ENCODE measurements around the gene FTH1. TPM values are rescaled to one million over a fixed set of nuclear protein-coding genes. Genes with fewer than 3 reads are reported as not detected.

The FTH1 gene
- total RNA-seq, 1 experiment from 2014 or later, result 1,937 TPM

DNA sequence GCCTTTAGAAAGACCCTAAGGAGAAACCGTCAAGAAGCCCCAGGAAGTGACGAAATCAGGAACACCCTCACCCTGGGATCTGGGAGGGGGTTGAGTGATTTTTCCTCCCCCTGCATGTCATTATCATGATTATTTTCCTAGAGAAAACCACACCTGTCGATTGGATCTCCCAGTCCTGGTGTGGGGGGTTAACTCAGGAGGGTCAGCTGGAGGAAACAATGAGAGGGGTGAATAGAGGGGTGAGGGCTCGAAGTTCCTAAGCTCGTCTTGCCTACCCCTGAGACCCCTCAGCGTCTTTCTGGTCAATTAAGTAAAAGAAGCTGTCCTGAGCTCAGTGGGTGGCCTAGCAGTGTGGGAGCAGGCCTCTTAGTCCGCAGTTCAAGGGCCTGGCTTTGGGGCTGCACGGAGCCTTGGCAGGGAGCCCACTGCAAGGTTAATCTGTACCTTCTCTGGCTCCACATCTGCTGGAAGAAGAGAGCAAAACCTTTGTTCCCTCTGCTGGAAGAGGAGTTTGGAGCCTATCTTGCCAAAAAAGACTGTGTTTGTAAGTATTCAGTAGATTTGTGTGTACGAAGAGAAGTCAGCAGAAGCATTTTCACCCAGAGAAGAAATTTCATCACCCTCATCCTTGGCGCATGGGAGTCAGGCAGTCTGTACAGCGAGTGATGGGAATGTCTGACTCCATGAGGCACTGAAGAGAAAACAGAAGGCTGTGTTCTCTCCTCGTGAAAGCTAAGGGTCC is 34.2 kb upstream of the FTH1 start:
- H3K27me3 ChIP-seq (ENCODE audit: low read length), result no peaks in the 10 kb centered on the region
- no peaks in the 10 kb centered on the region for H3F3A ChIP-seq (ENCODE audit: low read length, unreplicated experiment)
- no peak overlapping the region for H3K27ac ChIP-seq (ENCODE audit: low read length)
- no peak overlapping the region for H3K4me3 ChIP-seq (ENCODE audit: low read length)
- DNase-seq, result no peak
- no peak overlapping the region for H2AFZ ChIP-seq (ENCODE audit: low read length)
- intact Hi-C loops (cut with micrococcal nuclease), result no loop called here
- no peaks in the 10 kb centered on the region for H3K9me2 ChIP-seq (replicated peaks; ENCODE audit: low read length)
- ATAC-seq, result no peak
- no peak for TF ChIP-seq EZH2 (IDR thresholded peaks at IDR 0.05; ENCODE audit: low read length, unreplicated experiment)
- CTCF ChIA-PET, result no interaction called here
- peaks cover 6% of the 10 kb centered on the region for H3K9me3 ChIP-seq (ENCODE audit: low read length)
- H4K20me1 ChIP-seq (ENCODE audit: low read length), result no peaks in the 10 kb centered on the region
- POLR2A ChIA-PET (ENCODE audit: unreplicated experiment), result no interaction called here
- H3K4me1 ChIP-seq (ENCODE audit: insufficient read depth, low read length), result peaks cover 6% of the 10 kb centered on the region; the same call in 1 of the 2 replicates
- H3K36me3 ChIP-seq (ENCODE audit: low read depth, low read length), result peaks cover 7% of the 10 kb centered on the region; the same call in 1 of the 2 replicates
- no peak overlapping the region for H3K4me2 ChIP-seq (ENCODE audit: low read length)
- no peak overlapping the region for H3K9ac ChIP-seq (ENCODE audit: low read length)
- H3K79me2 ChIP-seq (ENCODE audit: low read length), result no peaks in the 10 kb centered on the region
- no TSS peak for BruUV-seq (replicated peaks)

DNA sequence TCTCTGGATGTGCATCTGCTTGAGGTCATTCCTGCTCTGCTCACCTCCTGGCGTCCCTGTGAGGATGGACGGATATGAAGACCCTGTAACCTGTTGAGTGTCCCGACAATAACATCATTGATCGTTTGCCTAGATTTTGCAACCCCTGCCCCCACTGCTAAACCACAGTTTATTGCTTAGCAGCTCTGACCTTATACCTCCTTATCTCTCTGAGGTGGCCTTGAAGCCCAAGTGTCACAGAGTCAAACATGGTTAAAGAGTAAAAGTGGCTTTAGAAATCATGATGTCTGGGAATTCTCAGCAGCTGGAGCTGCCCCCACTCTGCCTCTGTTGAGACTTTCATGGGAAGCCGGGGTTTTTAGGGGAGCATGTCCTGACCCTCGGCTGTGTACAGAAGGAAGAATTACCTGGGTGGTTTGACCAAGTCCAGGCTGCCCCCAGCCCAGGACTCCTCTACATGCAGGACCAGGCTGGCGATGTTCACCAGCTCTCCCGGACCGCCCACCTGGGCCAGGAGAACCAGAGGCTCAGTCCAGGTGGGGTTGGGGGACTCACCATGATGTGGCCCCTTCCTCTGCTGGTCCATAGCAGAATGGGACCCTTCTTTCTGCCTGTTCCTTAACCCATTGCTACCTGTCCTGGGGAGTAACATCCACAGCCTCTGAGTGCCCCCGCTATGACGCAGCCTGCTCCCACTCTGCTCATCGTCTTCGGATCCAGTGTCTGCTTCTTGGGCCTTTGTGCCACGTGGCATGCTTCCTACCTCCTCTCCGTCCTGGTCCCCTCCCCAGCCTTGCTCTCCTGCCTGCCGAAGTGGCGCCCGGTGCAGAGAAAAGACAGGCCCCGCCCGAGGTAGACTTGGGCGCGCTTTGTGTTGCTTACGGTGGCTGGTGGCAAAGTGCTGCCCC is 33.4 kb upstream of the FTH1 start:
- ChIA-PET POLR2A (ENCODE audit: unreplicated experiment) (no interaction called here), CTCF (no interaction called here)
- Histone ChIP-seq H3K9me2 (replicated peaks; ENCODE audit: low read length) (no peaks in the 10 kb centered on the region), H3K27me3 (ENCODE audit: low read length) (no peaks in the 10 kb centered on the region), H3K27ac (ENCODE audit: low read length) (no peak overlapping the region), H3F3A (ENCODE audit: low read length, unreplicated experiment) (no peaks in the 10 kb centered on the region), H4K20me1 (ENCODE audit: low read length) (no peaks in the 10 kb centered on the region), H3K9ac (ENCODE audit: low read length) (no peak overlapping the region), H3K4me3 (ENCODE audit: low read length) (no peak overlapping the region), H2AFZ (ENCODE audit: low read length) (no peak overlapping the region), H3K36me3 (ENCODE audit: low read depth, low read length) (peaks cover 7% of the 10 kb centered on the region; the same call in 1 of the 2 replicates), H3K4me1 (ENCODE audit: insufficient read depth, low read length) (peaks cover 6% of the 10 kb centered on the region; the same call in 1 of the 2 replicates), H3K9me3 (ENCODE audit: low read length) (peaks cover 6% of the 10 kb centered on the region), H3K4me2 (ENCODE audit: low read length) (no peak overlapping the region), H3K79me2 (ENCODE audit: low read length) (no peaks in the 10 kb centered on the region)
- BruUV-seq (replicated peaks), result no TSS peak
- TF ChIP-seq EZH2 (IDR thresholded peaks at IDR 0.05; ENCODE audit: low read length, unreplicated experiment) (no peak), EZH2phosphoT487 (IDR thresholded peaks at IDR 0.05; ENCODE audit: borderline replicate concordance, low read length) (no peak)
- TF ChIP-seq, protein P1, sequence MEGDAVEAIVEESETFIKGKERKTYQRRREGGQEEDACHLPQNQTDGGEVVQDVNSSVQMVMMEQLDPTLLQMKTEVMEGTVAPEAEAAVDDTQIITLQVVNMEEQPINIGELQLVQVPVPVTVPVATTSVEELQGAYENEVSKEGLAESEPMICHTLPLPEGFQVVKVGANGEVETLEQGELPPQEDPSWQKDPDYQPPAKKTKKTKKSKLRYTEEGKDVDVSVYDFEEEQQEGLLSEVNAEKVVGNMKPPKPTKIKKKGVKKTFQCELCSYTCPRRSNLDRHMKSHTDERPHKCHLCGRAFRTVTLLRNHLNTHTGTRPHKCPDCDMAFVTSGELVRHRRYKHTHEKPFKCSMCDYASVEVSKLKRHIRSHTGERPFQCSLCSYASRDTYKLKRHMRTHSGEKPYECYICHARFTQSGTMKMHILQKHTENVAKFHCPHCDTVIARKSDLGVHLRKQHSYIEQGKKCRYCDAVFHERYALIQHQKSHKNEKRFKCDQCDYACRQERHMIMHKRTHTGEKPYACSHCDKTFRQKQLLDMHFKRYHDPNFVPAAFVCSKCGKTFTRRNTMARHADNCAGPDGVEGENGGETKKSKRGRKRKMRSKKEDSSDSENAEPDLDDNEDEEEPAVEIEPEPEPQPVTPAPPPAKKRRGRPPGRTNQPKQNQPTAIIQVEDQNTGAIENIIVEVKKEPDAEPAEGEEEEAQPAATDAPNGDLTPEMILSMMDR (conservative IDR thresholded peaks at IDR 0.05; ENCODE audit: low read depth, low read length), result no peak
- ATAC-seq (no peak), DNase-seq (no peak)
- intact Hi-C loops (cut with micrococcal nuclease), result no loop called here

DNA sequence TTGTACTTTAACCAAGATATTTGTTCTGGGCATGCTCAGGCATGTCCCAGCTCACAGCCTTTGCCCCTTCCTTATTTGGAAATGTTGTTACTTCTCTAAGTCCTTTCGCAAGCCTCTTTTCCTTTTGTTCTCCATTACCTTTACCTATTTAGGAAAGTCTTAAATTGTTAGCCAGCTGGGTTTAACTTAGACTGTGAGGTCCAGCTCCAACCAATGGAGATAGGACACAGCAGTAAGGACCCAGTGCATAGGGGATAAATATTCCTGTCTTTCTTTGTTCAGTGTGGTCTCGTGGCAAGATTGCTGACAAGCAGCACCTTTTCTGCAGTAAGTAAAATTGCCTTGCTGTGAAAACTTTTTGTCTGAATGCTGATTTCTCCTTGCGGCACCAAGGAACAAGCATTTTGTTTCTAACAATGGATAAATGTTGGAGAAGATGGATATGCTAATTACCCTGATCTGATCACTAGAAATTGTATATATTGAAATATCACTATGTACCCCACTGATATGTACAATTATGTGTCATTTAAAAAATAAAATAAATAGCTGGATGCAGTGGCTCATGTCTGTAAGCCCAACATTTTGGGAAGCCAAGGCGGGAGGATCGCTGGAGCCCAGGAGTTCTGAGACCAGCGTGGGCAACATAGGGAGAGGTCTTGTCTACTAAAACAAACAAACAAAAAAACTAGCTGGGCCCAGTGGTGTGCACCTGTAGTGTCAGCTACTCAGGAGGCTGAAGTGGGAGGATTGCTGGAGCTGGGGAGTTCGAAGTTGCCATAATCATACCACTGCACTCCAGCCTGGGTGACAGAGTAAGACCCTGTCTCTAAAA is 31.9 kb upstream of the FTH1 start:
- Histone ChIP-seq H3K27ac (ENCODE audit: low read length) (no peak overlapping the region), H3K9me2 (replicated peaks; ENCODE audit: low read length) (no peaks in the 10 kb centered on the region), H3K4me3 (ENCODE audit: low read length) (no peak overlapping the region), H4K20me1 (ENCODE audit: low read length) (no peaks in the 10 kb centered on the region), H3K9me3 (ENCODE audit: low read length) (peaks cover 6% of the 10 kb centered on the region), H3F3A (ENCODE audit: low read length, unreplicated experiment) (no peaks in the 10 kb centered on the region), H3K4me2 (ENCODE audit: low read length) (no peak overlapping the region), H3K79me2 (ENCODE audit: low read length) (no peaks in the 10 kb centered on the region), H3K4me1 (ENCODE audit: insufficient read depth, low read length) (peaks cover 1% of the 10 kb centered on the region; the same call in 1 of the 2 replicates), H3K9ac (ENCODE audit: low read length) (no peak overlapping the region), H2AFZ (ENCODE audit: low read length) (no peak overlapping the region), H3K27me3 (ENCODE audit: low read length) (no peaks in the 10 kb centered on the region), H3K36me3 (ENCODE audit: low read depth, low read length) (peaks cover 7% of the 10 kb centered on the region; the same call in 1 of the 2 replicates)
- TF ChIP-seq, protein P1 (conservative IDR thresholded peaks at IDR 0.05; ENCODE audit: low read depth, low read length), result no peak
- TF ChIP-seq EZH2 (IDR thresholded peaks at IDR 0.05; ENCODE audit: low read length, unreplicated experiment), result no peak
- TF ChIP-seq EZH2phosphoT487 (IDR thresholded peaks at IDR 0.05; ENCODE audit: borderline replicate concordance, low read length), result no peak
- BruUV-seq (replicated peaks), result no TSS peak
- intact Hi-C loops (cut with micrococcal nuclease), result no loop called here
- ChIA-PET POLR2A (ENCODE audit: unreplicated experiment) (no interaction called here), CTCF (no interaction called here)
- DNase-seq (no peak), ATAC-seq (no peak)
